ENCODE measurements around the gene LHFPL6. TPM values are rescaled to one million over a fixed set of nuclear protein-coding genes. Genes with fewer than 3 reads are reported as not detected.

Gene LHFPL6
- total RNA-seq, 1 donor: 0.31 TPM

DNA sequence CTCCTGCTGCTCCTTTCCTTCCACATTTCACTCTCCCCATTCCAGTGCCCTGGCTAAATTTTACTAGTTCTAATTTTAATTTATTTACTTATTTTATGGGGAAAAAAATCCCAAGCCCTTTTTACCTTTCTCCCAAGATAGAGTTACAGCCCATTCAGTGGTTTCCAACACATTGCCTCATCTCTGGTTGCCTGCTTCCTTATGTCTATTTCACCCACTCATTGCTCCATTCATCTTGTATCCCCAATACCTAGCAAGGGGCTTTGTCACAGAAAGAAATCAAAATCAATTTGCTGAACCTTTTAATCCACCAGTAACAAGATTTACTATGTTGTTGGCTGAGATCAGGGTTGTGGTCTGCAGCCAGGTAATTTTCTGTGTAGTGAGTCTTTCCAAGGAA lies 55.9 kb downstream of the LHFPL6 start:
- Histone ChIP-seq H3K27me3 (ENCODE audit: insufficient read depth, low read length) (no peaks in the 10 kb centered on the region), H3K9me3 (ENCODE audit: low read depth, low read length) (no peaks in the 10 kb centered on the region), H3K4me3 (ENCODE audit: low read length) (no peak overlapping the region), H3K4me1 (ENCODE audit: insufficient read depth, low read length) (no peaks in the 10 kb centered on the region)

DNA sequence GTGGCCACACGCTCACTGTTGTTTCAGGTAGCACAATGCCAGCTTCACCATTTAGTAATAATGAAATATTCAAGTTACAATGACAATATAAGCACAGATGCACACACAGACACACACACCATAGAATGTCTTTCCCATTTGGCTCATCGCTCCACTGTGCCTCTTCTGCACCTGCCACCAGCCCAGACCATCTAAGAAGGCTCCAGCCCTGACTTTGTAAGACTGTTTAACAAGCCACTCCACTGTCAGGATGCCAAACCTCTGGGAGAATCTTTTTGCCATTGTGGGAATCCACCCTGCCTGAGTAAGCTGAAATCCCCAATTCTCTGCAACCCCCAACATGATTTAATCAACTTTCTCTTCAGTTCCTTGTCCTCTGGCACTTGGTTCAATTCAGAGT lies 60.6 kb downstream of the LHFPL6 start:
- H3K27me3 ChIP-seq (ENCODE audit: insufficient read depth, low read length): no peaks in the 10 kb centered on the region
- H3K4me1 ChIP-seq (ENCODE audit: insufficient read depth, low read length): no peaks in the 10 kb centered on the region
- H3K4me3 ChIP-seq (ENCODE audit: low read length): no peak overlapping the region
- H3K9me3 ChIP-seq (ENCODE audit: low read depth, low read length): no peaks in the 10 kb centered on the region

DNA sequence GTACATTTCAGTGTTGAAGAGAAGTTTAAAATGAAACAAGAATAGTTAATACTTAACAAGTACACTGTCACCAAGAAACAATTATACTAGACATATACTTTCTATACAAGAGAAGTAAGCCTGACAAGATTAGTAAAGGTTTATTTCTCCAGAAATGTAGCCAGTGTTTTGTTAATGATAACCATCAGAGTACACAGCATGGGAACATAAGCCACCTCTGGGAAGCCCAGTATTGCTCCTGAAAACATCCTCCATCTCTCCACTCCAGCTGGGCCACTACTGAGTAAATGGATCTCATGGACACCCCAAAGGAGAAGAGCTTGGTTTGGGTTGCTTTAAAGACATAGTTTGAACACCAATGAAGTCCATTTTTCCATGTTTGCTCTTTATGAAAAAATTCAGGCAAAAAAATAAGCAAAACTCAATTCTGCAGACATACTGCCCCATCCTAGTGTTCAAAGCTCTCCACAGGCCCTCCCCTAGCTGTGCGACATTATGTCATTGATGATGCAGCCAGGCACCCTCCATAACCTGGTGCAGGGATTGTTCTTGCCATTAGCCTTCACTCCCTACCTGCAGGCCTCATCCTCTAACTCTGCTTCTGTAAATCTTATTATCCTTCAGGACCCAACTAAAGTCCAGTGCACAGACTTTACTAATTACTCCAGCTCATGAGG lies 61.9 kb downstream of the LHFPL6 start:
- Histone ChIP-seq H3K9me3 (ENCODE audit: low read depth, low read length) (no peaks in the 10 kb centered on the region), H3K4me3 (ENCODE audit: low read length) (no peak overlapping the region), H3K27me3 (ENCODE audit: insufficient read depth, low read length) (no peaks in the 10 kb centered on the region), H3K4me1 (ENCODE audit: insufficient read depth, low read length) (no peaks in the 10 kb centered on the region)

DNA sequence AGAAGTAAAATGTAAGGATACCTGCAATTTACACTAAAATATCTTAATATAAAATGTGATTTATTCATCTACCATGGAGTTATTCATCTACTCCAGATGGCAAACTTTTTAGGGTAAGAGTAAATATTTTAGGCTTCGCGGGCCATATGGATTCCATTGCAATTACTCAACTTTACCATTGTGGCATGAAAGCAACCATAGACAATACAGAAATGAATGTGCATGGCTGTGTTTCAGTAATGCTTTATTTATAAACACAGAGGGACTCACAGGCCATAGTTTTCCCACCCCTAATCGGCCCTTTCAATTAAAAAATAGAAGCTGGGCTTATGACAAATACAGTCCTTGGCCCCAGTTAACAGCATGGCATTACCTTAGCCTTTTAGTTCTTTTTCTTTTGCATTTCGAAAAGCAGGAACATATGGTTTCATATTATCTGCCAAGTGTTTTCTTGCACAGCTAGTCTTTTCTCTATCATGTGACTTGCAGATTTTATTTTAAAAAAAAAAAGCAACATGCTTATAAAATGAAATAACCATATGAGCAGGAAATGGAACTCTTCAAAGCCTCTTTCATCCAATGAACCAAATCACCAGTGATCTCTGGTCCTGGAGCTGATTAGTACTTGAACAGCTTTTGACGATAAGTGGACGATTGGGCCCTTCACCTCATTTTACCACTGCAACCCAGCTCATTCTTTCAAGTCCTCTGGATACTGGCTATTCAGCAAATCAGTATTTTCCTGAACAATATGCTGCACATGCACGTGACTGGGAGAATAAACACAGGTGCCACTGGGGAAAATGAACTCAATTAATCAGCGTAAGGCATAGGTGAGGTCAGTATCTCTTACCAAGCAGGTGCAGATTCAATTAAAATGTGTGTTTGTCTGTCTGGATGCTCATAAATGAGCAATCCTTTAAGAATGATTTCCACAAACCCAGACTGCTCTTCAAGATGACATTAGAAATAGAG lies 63.9 kb downstream of the LHFPL6 start:
- no peaks in the 10 kb centered on the region for H3K27me3 ChIP-seq (ENCODE audit: insufficient read depth, low read length)
- no peaks in the 10 kb centered on the region for H3K9me3 ChIP-seq (ENCODE audit: low read depth, low read length)
- H3K4me1 ChIP-seq (ENCODE audit: insufficient read depth, low read length): no peaks in the 10 kb centered on the region
- H3K4me3 ChIP-seq (ENCODE audit: low read length): no peak overlapping the region

DNA sequence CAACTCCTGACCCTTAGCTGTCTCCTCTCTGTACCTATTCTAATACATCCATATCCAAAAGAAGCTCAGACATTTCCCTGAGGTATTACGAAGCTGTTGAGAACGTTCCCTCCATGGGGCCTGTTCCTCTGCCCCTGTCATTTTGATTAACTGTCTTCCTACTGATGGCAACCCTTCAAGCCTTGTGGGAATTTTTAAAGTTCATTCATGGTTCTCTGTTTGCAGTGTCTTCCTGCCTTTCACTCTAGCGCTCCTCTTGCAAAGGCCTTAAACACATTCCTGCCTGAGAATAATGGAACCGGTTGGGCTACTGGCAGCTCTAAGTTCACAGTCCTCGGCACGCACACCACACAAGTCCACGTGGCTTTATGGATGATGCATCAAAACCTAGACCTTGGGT lies 66.1 kb downstream of the LHFPL6 start:
- Histone ChIP-seq H3K9me3 (ENCODE audit: low read depth, low read length) (no peaks in the 10 kb centered on the region), H3K4me1 (ENCODE audit: insufficient read depth, low read length) (no peaks in the 10 kb centered on the region), H3K27me3 (ENCODE audit: insufficient read depth, low read length) (no peaks in the 10 kb centered on the region), H3K4me3 (ENCODE audit: low read length) (no peak overlapping the region)

DNA sequence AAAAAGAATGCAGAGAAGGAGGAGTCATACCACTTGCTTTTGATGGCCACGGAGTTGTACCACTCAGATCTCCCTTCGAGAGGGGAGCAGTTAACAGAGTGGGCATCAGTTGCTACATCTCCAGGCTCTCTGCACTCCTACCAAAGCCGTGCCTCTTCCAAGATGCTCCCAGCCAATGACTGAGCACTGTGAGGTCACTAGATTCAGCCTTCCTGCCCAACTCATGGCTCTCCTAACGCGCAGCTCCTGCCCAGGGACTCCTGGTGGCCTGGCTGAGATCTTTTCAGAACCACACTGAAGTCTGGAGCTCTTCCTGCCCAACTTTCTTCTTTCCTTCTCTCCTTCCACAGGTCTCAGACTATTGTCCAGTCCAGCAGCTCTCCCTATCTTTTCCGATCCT lies 66.7 kb downstream of the LHFPL6 start:
- H3K27me3 ChIP-seq (ENCODE audit: insufficient read depth, low read length): no peaks in the 10 kb centered on the region
- H3K4me1 ChIP-seq (ENCODE audit: insufficient read depth, low read length): no peaks in the 10 kb centered on the region
- no peak overlapping the region for H3K4me3 ChIP-seq (ENCODE audit: low read length)
- no peaks in the 10 kb centered on the region for H3K9me3 ChIP-seq (ENCODE audit: low read depth, low read length)

DNA sequence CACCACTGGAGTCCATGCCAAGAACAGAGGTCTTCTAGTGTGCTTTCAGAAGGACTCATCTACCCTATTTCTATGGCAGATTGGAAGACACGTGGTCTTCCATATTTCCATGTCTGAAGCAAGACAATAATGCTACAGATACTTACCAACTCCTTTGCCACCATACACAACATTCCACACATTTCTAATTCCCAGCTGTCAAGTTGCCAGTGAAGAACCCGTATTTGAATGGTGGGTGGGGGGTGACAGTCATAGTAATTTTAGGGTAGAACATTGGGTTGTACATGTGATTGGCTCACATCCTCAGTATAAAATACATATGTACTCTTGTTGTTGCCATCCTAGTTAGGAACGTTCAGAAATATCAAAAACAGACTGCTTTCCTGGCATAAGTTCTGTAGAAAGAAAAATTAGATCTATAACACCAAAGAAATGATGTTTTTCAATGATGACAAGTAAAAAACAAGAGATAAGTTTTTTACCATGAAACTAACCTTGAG lies 69.3 kb downstream of the LHFPL6 start:
- H3K4me3 ChIP-seq (ENCODE audit: low read length): no peak overlapping the region
- H3K9me3 ChIP-seq (ENCODE audit: low read depth, low read length): no peaks in the 10 kb centered on the region
- H3K4me1 ChIP-seq (ENCODE audit: insufficient read depth, low read length): no peaks in the 10 kb centered on the region
- no peaks in the 10 kb centered on the region for H3K27me3 ChIP-seq (ENCODE audit: insufficient read depth, low read length)

DNA sequence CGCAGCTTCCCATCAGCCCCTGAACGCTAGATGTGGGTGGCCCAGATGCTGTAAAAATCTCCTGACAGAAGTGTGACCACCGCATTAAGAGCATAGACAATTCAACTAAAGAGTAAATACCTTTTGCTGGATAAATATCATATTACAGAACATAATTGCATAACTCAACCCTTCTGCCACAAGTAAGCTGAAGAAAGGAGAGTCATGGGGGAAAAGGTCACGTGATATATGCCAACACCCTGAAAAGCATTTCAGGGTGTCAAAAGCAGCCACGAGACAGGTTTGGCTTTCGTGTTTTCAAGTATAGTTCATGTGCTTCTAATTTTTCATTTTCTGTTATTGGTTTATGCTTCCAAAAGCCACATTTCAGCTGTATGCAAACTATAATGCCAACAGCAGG lies 71.3 kb downstream of the LHFPL6 start:
- Histone ChIP-seq H3K9me3 (ENCODE audit: low read depth, low read length) (no peaks in the 10 kb centered on the region), H3K4me3 (ENCODE audit: low read length) (no peak overlapping the region), H3K4me1 (ENCODE audit: insufficient read depth, low read length) (no peaks in the 10 kb centered on the region), H3K27me3 (ENCODE audit: insufficient read depth, low read length) (no peaks in the 10 kb centered on the region)

DNA sequence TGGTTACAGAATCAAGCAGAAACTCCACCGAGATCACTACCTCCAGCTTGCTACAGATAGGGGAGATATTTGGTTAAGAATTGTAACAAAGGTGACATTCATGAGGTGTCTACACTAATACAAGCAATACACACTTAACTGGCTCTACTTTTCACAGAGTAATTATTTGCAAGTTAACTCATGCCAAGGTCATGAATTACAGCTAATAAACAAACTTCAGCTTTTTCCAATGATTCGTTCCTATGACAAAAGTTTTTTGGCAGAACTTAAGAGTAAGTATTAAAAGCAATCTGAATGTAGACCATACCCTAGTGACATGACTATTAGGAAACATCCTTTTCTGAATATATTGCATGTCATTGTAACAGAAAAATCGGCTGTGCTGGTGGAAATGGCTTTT lies 72.1 kb downstream of the LHFPL6 start:
- Histone ChIP-seq H3K27me3 (ENCODE audit: insufficient read depth, low read length) (no peaks in the 10 kb centered on the region), H3K4me3 (ENCODE audit: low read length) (no peak overlapping the region), H3K4me1 (ENCODE audit: insufficient read depth, low read length) (no peaks in the 10 kb centered on the region), H3K9me3 (ENCODE audit: low read depth, low read length) (no peaks in the 10 kb centered on the region)

DNA sequence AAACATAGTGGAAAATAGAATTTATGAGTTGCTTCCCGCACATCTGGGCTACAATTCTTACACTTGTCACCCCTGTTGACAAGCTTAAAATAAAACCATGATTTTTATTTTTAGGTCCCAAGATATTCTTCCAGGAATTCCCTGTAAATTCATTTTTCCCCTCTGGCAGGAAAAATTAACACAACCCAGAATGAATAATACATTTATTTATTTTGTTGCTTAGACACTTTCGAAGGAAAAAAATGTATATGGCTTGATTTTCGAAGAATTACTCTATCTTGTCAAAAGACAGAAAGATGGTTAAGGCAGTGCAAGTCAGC lies 74.4 kb downstream of the LHFPL6 start:
- Histone ChIP-seq H3K4me1 (ENCODE audit: insufficient read depth, low read length) (no peaks in the 10 kb centered on the region), H3K4me3 (ENCODE audit: low read length) (no peak overlapping the region), H3K9me3 (ENCODE audit: low read depth, low read length) (no peaks in the 10 kb centered on the region), H3K27me3 (ENCODE audit: insufficient read depth, low read length) (no peaks in the 10 kb centered on the region)

DNA sequence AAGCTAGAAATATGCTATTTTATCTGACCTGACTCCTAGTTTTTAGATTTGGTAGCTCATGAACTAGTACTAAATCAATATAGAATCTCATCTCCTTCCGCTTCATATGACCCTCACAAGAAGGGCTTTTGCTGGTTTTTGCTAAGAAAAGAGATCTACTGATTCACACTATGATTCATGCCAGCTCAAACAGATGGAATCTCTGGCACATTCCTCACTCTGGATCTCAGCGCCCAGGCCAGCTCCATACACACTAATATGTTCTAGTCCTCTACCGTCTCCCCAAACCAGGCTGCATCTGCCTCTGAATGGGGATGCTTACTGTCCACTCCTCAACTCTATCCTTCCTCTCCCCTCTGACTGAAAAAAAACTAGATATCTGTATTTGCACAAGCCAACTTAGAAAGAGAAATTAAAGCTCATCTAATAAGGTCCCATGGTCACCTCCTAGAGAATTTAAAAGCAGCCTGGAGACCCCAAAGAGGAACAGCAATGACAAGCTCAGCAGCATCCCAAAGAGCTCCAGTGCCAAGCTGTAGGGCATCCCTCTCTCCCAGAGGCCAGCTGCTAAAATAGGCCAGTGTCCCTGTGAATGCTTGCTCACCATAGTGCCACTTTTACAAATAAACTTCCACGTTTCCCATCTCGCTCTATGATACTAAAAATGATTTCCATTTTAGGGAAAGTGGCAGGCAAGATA lies 74.9 kb downstream of the LHFPL6 start:
- Histone ChIP-seq H3K4me3 (ENCODE audit: low read length) (no peak overlapping the region), H3K27me3 (ENCODE audit: insufficient read depth, low read length) (no peaks in the 10 kb centered on the region), H3K4me1 (ENCODE audit: insufficient read depth, low read length) (no peaks in the 10 kb centered on the region), H3K9me3 (ENCODE audit: low read depth, low read length) (no peaks in the 10 kb centered on the region)

DNA sequence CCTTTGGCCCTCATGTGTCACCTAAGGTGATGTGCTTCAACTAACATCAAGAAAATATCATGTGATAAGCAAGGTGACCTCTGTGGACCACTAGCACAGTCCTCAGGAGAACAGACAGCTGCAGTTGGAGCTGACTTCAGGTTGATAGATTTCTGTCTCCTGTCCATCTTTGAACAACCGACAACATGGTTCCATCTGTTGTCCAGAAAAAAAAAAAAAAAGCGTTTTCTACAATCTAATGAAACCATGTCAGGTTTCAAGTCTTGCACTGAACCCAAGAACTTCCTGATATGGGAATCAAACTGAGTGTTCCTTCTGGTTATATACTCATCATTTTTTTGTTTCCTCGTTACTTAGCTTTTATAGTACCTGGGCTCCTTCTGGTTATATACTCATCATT lies 75.7 kb downstream of the LHFPL6 start:
- no peaks in the 10 kb centered on the region for H3K4me1 ChIP-seq (ENCODE audit: insufficient read depth, low read length)
- no peaks in the 10 kb centered on the region for H3K27me3 ChIP-seq (ENCODE audit: insufficient read depth, low read length)
- no peak overlapping the region for H3K4me3 ChIP-seq (ENCODE audit: low read length)
- H3K9me3 ChIP-seq (ENCODE audit: low read depth, low read length): no peaks in the 10 kb centered on the region

DNA sequence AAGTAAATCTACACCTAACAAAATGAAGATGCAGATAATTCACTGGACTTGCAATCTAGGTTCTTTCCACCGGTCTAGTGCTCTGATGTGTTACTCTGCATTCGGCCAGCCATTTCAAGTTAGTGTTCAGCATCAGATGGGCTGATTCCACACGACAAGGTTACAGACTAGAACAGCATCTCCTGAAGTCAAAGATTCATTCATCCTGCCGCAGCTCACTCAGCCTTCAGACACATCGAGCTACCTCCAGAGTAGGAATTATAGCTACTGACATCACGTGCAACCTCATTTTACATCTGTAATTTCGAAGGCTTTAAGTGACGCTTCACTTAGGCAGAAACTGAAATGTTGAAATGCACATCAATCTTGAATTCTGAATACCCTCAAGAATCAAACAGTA lies 76.5 kb downstream of the LHFPL6 start:
- Histone ChIP-seq H3K4me3 (ENCODE audit: low read length) (no peak overlapping the region), H3K27me3 (ENCODE audit: insufficient read depth, low read length) (no peaks in the 10 kb centered on the region), H3K9me3 (ENCODE audit: low read depth, low read length) (no peaks in the 10 kb centered on the region), H3K4me1 (ENCODE audit: insufficient read depth, low read length) (no peaks in the 10 kb centered on the region)

DNA sequence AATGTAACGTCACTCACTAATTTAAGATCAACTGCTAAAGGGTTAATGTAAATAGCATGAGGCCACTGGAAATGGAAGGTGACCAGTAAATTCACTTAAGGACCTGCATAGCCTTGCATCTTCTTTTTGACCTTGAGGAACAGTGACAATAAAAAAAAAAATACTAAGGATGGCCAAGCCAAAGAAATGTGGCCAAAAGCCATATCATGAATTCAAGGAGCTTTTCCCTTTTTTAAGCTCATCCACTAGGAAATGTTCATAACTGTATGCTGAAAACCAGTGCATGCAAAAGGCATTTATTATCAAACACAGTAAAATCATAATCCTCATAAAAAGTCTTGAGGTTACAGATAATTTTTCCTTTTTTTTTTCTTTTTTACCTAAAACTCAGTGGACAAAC lies 77.5 kb downstream of the LHFPL6 start:
- Histone ChIP-seq H3K4me3 (ENCODE audit: low read length) (no peak overlapping the region), H3K9me3 (ENCODE audit: low read depth, low read length) (no peaks in the 10 kb centered on the region), H3K27me3 (ENCODE audit: insufficient read depth, low read length) (no peaks in the 10 kb centered on the region), H3K4me1 (ENCODE audit: insufficient read depth, low read length) (no peaks in the 10 kb centered on the region)

DNA sequence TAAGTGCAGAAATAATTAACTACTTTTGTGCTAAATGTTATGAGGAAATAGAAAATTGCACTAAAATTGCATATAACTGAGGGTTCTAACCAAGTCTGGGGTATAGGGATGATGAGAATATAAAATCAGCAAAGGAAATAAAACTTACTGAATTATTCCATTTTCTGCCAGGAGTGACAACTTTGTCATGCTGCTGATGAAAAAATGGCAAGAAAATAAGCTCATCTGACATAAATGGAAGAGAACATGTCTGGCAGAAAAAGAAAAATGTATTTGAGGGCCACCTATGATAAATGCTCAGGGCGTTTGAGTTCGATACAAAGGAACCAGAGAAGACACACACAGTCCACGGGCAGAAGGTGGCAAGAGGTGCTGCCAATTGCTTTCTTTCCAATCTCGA lies 78.2 kb downstream of the LHFPL6 start:
- Histone ChIP-seq H3K4me3 (ENCODE audit: low read length) (no peak overlapping the region), H3K4me1 (ENCODE audit: insufficient read depth, low read length) (no peaks in the 10 kb centered on the region), H3K27me3 (ENCODE audit: insufficient read depth, low read length) (no peaks in the 10 kb centered on the region), H3K9me3 (ENCODE audit: low read depth, low read length) (no peaks in the 10 kb centered on the region)

Data from mononuclear cell (primary cell).